Stimulated activated CD8-positive, alpha-beta memory T cell treated with anti-CD3 and anti-CD28 coated beads, Interleukin-2, amount 100 ng/mL, for 48 hours (primary cell): ENCODE results near the gene CRYBB3.

Source experiments
- DNase-seq, 2 donors: peaks; one replicate each; pipeline ENCODE4 v3.0.0-alpha.2; 2020; ENCODE audit warnings: low read depth in 2 of 2

Gene CRYBB3

DNA sequence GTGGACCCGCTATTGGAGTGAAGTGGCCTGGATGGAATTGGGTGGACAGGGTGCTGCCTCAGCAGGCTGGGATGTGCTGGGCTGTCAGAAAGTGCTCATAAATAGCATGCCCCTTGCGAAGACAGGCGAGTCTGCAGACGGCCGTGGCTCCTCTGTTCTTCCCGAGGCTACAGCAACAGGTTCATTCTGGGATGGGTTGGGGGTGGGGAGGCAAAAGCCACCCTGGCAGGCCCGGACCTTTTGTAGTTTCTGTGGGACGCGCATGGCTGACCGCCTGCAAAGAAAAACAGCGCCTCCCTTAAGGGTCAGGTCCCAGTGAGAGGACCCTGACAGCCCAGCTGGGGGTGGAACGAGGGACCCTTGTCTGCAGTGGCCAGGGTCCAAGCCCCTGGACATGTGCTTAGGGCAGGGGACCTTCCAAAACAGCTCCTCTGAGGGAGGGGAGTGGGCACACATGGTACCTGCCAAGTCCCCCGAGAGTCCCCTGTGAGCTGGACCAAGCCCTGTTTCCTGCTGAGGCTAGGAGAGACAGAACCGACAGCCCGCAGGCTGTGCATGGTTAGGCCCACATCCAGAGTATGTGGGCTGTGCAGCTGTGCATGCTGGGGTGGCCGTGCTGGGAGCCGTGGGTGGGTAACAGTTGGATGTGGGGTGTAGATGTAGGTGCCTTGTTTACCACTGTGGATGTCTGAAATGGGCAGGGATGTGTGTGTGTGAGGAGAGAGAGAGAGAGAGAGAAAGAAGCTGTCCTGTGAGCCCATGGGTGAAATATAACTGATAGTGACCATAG, at the start of gene CRYBB3:
CRYBB3 (plus strand) TSS at position 128 of the 790 bp plus-strand sequence. CDS start 1,539 bp downstream, outside the sequence.
- DNase-seq = no peak

DNA sequence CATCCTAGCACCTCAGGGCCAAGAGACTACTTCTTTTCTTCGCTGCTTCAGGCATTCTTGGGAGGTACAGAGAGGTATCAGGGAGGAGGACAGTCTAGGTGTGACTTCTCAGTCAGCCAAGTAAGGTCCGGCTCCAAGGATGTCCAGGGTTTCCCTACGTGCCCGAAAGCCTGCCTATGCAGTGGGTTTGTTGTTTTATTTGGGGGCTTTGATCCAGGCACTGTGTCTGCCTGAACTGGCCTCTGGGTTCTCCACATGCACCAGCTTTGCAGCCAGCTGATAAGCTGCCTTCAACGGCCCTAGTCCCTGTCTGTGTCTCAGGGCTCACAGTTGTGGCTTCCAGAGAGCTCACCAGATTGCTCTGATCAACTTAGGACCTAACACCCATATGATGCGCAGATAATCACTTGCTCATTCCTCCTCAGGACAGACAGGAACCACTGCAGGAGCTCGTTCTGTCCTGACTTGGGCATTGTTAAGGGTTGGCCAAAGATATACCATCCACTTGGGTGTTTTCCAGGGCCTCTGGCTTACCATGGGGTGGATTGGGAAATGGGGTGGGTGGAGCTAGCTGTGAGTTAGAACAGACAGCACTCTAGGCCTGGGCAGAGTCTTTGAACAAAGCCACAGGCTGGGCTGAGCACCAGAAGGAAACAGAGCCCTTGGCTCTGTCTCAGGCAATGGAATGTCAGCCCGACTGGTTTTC, 45.5 kb upstream of the CRYBB3 start:
- DNase-seq = no peak

DNA sequence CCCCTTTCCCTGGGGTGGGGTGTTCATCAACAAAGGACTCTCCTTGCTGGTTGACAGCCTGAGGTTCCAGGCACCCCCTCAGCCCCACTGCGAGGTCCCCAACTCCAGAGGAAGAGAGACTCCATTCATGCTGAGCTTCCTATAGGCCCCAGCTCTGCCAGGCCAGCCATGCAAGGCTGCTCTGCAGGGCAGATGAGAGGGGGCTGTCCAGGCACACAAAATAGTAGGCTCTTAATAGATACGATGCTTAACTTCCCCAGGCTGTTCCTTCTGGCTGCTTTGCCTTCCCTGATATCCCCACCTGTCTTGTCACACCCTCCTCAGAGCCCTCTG, 45.0 kb upstream of the CRYBB3 start:
- no peak for DNase-seq

DNA sequence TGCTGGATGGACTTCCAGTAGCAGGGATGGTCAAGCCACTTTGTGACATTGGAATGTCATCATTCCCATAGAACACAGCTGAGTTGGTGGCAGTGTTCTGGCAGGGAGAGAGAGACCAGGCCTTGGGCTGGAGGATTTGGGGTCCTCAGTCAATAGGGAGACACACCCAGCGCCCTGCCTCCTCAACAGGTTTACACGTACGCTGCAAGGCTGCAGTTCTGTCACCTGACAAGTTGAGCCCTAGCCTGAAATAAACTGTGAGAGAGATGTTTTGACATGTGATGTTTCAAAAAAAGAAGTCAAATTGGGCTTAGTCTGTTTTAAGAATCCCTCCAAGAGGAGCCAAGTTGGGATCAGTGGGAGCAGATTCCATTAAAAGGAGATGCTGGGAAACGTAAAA, 42.9 kb upstream of the CRYBB3 start:
- no peak for DNase-seq

DNA sequence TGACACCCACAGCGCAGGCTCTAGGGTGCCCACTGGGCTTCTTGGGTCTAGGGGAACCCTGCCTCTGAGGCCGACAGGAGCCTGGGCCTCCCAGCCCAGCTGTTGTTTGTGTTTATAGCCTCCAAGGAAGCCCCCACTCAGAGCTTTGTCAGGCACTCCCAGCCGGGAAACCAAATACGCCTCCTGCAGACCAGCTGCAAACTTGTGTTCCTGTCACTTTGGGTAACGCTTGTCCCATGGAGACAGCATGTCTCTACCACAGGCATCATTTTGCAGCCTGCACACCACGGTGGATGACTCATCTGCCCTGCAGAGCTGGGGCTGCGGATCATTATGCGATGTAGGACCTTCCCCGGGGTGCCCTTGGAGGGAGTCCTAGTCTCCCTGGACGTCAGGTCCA, 40.6 kb upstream of the CRYBB3 start:
- no peak for DNase-seq

DNA sequence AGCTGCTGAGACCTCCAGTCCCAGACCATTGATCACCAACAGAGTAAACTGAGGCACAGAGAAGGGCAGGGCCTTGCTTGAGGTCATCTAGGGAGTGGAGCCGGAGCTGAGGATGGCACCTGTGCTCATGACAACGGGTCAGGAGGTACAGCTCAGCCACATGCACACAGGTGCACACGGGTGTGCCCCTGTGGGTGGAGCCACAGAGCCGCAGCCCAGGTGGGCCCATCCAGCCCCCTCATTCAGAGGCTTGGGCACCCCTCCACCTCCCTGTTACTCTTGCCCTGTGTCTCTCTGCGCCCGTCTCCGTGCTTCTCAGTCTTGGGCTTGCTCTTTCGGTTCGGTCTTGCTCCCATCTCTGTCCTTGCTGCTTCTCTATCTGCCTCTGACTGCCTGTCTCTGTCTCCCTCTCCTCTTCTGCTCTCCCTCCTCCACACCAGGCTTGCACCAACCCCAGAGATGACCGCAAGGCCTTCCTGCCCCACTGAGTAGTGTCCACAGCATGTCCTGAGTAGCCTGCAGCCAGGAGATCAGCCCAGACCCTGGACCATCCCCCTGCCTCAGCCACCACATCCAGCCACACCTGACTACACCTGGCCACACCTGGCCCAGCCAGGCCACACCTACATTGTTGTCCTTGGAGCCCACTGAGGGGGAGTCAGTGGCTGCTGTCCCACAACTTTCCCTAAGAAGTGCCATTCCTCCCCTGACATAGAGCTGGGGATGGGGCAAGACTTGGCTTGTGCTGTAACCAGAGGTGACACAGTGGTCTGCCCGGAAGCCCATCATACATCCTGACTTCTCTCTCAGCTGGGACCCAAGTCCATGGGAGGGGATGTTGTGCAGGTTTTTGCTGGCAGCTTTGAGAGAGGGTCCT, 39.3 kb upstream of the CRYBB3 start:
- DNase-seq = no peak

DNA sequence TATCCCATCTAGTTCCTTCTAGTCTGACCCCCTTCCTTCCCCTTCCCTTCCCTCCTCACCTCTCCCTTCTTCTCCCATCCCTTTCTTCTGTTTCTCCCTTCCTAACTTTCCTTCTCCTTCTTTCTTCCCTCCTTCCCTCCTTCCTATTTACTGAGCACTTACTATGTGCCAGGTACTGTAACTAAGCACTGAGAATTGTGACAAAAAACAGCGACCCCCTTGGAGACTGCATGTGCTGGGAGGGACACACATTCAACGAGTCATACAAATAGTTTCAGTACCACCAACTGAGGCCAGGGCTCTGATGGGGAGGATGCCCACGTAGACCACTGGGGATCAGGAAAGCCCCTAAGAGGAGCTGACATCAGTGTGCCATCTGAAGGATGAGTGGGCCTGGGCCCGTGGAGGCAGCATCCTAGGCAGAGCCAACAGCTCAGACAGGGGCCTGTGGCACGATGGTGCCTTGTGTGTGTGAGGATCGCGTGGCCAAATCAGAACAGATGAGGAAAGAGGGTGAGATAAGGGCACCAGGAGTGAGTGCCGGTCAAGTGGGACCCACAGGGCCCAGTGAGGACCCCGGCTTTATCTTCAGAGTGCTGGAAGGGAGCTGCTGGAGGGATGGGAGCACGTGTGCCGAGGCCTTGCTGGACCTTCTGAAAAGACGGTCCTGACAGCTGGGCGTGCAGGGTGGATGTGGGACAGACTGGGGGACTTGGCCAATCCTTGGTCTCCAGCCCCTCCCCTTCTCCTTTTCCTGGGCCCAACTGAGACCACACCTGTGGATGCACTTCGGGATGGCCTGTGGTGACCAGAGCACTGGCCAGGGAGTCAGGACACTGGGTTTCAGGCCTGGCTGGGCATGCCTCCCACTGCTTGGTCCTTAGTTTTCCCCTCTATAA, 38.4 kb upstream of the CRYBB3 start:
- peak in 1 of 2 donors; percentile 8 for DNase-seq

DNA sequence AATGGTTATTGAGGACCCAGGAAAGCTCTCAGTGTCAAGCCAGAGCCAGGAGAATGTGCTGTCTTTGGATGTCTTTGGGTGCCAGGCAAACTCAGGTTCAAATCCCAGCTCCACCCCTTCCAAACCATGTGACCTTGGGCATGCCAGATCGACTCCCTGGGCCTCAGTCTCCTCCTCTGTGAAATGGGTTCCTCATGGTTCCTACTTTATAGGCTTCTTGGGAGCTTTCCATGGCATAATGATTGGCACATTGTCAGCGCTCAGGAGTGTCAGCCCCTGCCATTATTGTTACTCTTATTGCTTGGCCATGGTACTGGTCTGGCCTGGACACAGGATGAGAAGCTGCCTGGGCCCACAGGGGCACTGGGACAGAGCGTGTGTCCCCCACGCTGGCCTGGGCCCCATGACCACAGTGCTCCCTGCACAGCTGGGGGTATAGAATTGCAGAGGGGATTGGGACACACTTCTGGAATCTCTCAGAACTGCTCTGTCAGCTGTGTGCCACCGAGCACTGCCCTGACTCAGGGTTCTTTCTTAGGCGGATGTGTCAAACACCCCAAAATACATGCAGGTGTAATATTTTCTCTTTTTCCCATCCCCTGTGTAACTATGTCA, 37.6 kb upstream of the CRYBB3 start:
- DNase-seq = no peak

DNA sequence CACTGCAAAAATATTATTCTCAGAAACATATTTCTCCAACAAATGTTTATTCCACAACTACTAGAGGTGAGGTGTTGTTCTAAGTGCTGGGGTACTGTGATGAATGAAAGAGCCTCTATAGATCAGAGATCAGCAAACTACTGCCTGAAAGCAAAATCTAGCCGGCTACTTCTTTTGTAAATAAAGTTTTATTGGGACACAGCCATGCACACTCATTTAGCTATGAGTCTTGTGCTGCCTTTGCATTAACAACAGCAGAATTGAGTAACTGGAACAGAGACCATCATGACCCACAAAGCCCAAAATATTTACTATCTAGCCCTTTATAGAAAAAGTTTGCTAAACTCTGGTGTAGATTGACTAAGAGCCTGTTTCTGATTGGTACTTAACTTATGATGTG, 37.1 kb upstream of the CRYBB3 start:
- DNase-seq = no peak

DNA sequence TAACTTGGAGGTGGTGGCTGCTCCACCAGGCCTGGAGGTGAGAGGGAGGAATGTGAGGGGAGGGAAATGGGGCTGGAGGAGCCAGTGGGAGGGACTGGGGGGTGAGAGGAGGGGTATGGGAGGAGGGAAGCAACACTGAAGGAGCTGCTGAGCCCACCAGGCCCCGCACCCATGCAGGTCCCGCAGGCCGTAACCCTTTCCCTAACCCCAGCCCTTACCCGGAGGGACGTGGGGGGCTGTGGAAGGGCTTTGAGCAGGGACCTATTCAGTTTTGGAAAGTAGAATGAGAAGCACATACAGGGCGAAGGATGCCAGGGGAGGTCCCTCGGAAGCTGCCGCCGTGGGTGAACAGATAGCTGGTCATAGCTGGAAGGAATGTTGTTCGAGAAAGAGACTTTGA, 33.9 kb upstream of the CRYBB3 start:
- no peak for DNase-seq

DNA sequence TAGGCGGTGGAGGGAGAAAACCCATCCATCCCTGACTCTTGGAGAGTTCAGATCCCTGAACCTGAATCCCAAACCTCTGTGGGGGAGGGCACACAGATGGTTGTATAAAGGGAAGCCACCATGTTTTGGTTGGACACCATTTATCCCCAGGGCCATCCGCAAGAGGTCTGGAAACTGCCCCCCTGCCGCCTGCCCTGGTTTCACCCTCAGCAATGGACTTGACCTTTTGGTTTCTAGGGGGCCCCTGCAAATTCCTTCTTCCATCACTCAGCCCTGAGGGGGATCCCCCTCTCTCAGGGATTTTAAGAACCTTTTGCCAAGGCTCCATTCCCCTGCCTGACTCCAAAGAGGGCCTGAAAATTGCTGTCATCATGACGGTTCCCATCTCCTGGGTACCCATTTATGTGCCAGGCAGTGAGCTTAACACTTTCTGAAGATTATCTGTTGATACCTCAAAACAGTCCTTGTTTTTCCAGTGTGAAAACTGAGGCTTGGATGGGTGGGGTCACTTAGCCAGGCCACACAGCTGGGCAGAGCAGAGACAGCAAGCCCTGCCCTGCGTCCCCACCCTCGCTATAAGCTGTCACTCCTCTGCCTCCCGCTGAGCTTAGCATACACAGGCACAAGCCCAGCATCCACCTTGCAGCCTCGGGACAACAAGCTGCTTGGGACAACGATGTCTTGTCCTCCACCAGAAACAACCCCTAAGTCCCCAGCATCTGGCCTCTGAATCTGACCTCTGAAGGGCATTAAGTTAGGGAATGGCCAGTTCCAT, 33.2 kb upstream of the CRYBB3 start:
- no peak for DNase-seq

DNA sequence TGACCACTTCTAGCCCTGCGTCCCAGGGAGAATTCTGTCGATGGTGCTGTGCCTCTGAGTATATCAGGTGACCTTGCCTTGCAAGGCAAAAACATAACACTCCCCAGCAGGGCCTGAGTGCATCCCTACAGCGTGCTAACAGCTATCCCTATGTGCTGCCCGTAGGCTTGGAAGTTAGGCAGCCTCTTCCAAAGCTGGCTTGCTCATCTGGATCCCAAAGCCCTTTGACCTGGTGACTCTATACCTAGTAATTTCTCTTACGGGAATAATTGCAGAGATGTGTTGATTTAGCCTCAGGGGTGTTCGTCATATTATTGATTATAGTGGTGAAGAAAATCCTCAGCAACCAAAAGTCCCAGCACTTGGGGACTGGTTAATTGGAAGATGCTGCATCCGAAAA, 32.6 kb upstream of the CRYBB3 start:
- no peak for DNase-seq

DNA sequence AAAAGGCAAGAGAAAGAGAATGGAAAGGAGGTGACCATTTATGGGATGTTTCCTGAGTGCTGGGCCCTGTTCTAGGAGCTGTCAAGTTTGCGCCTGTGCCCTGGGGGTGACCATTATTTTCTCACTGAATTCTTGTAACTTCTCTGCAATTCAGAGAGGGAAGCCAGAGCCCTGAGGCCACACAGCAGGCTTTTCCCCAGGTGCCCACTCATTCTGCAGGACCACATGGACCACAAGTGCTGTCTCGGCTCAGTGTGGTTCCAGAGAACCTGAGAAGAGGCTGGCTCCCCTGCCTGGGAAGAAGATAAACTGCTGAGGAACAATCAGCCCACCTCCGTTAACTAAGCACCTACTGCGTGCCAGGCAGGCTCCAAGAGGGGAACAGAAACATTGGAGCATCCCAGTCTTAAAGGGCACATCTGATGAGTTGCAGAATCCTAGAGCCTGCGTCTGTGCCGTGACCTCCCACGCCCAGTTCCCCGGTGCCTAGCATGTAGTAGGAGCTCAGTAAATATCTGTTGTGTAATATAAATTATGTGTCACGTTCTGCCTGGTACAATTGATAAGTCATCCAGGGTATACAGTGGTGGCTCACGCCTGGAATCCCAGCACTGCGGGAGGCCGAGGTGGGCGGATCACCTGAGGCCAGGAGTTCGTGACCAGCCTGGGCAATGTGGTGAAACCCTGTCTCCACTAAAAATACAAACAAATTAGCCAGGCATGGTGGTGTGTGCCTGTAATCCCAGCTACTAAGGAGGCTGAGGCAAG, 31.6 kb upstream of the CRYBB3 start:
- no peak for DNase-seq

DNA sequence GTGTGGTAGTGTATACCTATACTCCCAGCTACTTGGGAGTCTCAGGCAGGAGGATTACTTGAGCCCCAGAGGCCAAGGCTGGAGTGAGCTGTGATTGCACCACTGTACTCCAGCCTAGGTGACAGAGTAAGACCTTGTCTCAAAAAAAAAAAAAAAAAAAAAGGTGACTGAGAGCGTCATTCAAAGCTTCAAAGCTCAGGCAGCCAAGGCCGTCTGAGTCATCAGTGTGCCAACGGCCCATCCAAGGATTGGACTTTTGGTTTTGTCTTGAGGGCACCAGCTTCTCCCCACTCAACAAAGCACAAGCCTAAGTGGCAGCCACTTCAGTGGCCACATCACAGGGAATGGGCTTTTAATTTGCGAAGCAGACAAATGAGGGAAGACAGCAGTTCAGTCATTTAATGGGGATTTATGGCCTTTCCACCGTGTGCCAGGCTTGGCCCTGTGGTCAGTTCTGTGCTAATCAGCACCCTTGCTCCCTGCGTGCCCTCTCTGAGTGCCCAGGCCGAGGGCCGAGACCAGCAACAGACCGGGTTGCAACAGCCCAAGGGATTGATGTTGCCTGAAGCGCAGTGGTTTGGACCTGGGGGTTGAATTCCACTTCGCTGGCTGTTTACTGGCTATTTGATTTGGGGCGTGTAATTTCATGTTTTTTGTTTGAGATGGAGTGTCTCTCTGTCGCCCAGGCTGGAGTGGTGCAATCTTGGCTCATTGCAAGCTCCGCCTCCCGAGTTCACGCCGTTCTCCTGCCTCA, 30.2 kb upstream of the CRYBB3 start:
- no peak for DNase-seq

DNA sequence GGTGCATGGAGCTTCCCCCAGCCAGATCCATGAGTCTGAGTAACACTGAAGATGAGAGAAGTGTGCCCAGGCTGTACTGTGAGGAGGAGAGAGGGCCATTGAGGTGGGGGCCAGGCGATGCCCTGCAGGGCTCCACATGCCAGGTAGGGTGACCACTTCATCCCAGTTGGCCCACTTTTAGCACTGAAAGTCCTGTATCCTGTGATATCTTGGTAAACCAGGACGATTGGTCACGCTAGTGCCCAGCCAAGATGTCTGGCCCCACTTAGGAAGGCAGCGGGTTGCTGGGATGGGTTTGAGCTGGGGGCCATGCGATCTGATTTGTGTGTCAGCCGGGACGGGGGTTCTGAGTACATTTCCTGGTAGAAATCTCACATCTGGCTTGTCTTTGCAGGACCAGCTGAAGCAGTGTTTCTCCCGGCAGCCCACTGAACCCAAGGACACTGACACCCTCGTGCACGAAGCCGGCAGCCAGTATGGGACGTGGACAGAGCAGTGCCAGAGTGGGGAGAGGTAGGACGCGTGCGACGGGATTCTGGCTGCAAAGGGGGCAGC, 29.2 kb upstream of the CRYBB3 start:
- DNase-seq = no peak

DNA sequence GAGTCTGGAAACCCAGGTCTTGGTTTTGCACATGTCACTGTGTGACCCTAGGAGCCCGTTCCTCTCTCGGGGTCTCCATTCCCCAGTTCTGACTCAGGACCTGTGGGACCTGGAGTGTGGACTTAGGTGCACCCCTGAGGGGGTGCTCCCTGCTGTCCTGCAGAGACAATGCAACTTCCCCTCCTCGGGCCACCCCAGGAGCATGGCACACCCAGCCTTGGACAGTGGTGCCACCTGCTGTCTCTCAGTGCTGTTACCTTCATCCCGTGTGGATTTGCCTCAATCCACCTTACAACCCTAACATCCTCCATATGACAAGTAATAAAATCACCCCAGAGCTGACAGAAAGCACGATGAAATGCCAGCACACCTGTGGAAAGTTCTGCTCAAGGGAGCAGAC, 27.5 kb upstream of the CRYBB3 start:
- peak; percentile 4 to 13 for DNase-seq

DNA sequence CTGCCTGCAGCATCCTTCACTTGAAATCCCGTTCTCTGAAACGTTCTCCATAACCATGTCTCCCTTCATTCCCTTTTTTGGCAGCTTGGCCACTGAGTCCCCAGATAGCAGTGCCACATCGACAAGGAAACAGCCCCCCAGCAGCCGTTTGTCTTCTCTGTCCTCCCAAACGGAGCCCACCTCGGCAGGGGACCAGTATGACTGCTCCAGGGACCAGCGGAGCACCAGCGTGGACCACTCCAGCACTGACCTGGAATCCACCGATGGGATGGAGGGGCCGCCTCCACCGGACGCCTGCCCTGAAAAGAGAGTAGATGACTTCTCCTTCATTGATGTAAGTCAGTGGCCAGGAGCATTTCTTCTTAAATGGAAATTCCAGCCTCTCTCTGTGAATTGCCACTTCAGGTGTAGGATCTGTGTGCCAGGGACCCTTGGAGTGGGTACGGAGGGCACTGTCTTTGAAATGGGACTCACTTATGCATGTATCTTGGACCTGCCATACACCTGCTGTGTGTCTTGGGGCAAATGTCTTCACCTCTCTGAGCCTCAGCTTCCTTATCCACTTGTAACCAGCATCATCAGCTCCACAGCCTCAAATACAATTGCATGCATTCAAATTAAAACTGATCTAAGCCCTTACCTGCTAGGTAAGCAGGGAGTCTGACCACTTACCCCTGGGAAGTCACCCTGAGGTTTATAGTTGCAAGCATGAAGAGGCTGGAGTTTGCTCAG, 25.3 kb upstream of the CRYBB3 start:
- DNase-seq = no peak
